SHP77 (cell line): ENCODE data around the gene LNX1.

ENCODE experiments used
- DNase-seq, 2 experiments: peaks; one replicate each; lab custom pipeline; 2025; lab: John Stamatoyannopoulos, UW

The LNX1 gene

GRCh38 chr4:53599632-53600031 is 8.3 kb upstream of the LNX1 start:
- no peak for DNase-seq

DNA sequence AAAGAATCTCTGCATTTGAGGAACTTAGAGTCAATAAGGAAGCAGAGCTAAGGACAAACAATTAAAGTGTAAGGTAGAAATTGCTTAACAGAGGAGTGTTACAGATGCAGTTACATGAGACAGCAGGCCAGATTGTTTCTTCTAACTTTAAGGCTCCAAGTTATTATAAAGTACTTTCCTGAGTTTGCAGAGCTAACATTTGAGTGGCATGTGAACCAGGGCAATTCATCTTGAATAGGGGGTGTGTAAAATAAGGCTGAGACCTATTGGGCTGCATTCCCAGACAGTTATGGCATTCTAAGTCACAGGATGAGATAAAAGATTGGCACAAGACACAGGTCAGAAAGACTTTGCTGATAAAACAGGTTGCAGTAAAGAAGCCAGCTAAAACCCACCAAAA is 7.6 kb upstream of the LNX1 start:
- DNase-seq, result no peak

DNA sequence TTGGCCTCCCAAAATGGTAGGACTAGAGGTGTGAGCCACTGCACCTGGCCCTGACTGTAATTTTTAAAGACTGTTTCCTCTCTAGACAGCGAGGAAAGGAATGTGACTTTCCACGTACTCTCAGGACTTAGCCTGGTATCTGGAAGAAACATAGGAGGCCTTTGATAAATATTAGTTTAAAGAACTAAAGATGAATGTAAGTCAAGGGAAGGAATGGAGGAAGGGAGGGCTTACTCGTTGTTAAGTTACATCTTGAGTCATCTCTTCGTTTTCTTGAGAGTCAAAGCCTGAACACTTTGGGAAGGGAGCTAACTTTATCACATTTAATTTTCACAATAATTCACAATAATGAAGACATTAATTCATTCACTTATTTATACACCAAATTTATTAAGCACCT is 7.2 kb upstream of the LNX1 start:
- DNase-seq, result no peak

DNA sequence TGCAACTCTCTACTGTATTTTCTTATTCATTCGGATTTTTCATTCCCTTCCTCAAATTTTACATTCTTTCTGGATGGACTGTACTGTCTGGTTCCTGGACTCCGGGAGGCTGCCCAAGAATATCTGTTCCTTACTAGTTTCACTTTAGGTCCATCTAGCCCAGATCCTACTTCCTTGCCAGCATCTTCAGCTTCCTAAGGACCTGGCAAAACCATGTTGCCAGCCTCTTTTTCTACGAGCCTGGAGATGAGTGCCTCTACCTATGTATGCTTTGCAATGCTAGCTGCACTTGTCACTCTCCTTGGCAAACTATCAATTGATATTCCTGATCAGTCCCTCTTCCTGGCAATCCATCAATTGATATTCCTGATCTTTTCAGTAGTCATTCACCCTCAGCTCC is 5.6 kb upstream of the LNX1 start:
- DNase-seq, result no peak

DNA sequence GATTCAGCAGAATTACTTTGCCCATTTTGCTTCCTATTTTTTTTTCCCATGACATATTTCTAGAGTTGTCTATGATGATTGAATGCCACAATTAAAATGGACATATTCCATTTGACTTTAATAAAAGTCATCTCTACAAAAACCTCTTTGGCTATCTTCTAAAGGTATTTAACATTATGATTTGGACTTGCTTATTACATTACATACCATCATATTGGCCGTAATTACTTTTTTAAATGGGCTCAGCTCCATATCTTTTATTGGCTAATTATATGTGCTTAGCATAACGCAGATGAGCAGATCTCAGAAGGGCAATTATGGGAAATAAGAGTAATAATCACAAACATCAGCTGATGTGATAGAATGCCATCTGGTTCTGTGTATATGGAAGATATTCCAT is 4.5 kb upstream of the LNX1 start:
- DNase-seq, result no peak

GRCh38 chr4:53595204-53595603 is 3.9 kb upstream of the LNX1 start:
- no peak for DNase-seq

DNA sequence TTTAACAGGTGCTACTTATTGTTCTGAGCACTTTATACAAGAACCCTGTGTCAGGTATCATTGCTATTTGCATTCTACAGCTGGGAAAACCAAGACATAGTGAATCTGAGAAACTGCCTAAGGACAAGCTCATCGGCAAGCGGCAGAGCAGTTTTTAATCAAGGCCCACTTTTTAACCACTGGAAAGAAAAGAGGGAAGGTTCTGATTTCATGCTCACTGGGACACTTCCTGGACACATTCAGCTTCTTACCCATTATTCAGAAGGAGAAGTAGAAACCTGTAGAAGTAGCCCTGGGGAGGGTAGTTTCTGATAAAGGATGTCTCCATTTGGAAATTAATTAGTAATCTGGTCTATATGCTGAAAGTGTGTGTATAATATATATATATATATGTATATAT is 2.5 kb upstream of the LNX1 start:
- no peak for DNase-seq

- no peak for DNase-seq
Observed at GRCh38 chr4:53592686-53593501, 1.6 kb upstream of the LNX1 start.

- DNase-seq, result no peak
Observed at GRCh38 chr4:53592122-53592521, 836 bp upstream of the LNX1 start.

- DNase-seq, result no peak
Observed at GRCh38 chr4:53590187-53590586, 1.1 kb downstream of the LNX1 start.

DNA sequence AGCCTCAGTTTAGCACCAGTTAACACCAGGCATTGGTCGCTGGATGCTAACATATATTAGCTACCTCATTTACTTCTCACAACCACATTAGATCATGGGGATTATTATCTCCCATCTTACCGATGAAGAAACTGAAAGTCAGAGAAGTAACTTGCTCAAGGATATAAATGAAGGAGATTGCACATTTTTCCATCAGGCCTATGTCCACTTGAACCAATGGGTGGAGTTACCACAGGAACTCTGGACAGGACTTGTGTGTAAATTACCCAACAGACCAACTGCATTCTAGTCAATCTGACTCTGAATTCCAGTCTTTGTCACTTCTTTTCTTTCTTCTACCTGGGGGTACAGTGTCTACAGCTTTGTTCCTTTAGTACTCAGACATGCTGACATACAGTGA is 1.8 kb downstream of the LNX1 start:
- DNase-seq, result no peak

DNA sequence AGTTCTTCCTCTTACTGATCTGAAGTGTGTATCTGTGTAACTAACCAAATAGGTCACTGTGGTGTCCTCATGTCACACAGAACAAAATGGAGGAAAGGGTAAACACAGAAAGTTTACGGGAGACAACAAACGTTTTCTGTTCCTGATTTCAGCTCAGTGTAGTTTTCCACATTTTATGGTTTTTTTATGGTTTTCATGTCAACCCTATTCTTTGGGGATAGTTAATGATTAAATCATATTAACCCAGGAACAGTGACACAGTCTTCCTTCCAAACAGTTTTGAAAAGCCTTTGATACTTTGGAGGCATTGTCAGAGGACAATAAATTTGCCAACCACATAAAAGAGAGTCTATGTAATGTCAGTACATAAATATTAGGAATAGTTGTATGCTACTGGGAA is 4.2 kb downstream of the LNX1 start:
- DNase-seq, result no peak

DNA sequence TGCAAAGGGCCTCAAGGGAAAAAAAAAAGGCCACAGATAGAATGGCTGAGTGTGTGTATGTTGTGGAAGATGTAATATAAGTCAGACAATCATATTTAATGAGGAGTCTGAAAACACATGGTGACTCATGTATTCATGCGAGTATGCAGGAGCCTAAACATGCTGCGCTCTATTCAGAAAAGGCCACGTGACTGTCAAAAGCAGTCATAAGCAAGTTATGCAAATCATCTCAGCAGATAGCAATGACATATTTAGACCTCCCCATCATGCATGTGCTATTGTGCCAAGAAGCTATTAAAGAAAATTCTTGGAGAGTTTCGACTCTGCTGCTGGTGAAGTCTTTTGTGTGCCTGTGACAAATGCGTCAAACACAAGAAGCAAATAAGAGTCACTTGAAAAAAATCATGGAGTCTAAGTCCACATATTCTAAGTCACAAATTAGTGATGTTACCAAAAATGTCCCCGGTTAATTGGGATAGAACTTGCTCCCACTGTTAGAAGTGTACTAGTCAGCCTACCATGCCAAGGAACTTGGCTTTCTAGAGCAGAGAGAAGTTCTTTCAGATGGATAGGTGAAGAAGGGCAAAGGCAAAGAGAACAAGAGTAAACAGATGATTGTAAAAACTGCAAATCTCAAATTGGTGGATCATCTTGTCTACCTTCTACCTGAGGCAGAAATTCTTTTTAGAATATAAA is 5.0 kb downstream of the LNX1 start:
- no peak for DNase-seq

DNA sequence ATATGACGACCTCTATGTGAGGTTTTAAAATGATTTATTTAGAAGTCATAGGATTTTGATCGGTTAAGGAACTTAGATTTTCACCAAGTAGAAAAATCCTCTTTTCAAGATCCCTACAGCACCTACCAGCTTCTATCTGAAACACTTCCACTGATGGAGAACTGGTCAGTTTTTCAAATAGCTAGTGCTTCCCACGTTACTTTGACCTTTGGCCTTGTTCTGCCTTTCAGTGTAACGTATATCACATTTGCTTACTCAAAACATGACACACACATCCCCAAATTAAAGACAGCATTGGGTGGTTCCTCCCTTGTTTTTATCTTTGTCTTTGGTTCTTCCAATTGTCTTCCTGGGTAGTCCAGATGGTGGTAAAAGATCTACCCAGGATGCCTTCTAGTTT is 6.6 kb downstream of the LNX1 start:
- no peak for DNase-seq

DNA sequence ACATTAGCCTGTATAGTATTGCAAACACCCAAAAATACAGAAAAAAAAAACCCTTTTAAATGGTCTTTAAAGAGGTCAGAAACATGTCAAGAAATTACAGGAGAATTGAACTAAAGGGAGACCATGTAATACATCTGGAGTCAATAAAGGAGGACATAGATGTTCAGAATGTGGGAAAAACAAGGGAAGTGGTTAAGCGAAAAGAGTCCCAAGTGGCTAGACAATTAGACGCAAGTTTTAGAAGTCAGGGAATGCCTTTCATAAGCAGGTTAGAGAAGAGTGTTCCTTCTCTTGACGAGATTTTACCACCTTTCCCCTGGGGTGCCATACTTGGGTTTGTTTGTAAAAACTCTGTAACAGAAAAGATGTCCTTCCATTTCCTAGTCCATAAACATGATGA is 7.8 kb downstream of the LNX1 start:
- no peak for DNase-seq

GRCh38 chr4:53582194-53582593 is 9.1 kb downstream of the LNX1 start:
- DNase-seq, result no peak

GRCh38 chr4:53580274-53580673 is 11.0 kb downstream of the LNX1 start:
- no peak for DNase-seq

GRCh38 chr4:53579826-53580225 is 11.5 kb downstream of the LNX1 start:
- DNase-seq, result no peak

- no peak for DNase-seq
Observed at GRCh38 chr4:53576676-53577372, 14.5 kb downstream of the LNX1 start.

DNA sequence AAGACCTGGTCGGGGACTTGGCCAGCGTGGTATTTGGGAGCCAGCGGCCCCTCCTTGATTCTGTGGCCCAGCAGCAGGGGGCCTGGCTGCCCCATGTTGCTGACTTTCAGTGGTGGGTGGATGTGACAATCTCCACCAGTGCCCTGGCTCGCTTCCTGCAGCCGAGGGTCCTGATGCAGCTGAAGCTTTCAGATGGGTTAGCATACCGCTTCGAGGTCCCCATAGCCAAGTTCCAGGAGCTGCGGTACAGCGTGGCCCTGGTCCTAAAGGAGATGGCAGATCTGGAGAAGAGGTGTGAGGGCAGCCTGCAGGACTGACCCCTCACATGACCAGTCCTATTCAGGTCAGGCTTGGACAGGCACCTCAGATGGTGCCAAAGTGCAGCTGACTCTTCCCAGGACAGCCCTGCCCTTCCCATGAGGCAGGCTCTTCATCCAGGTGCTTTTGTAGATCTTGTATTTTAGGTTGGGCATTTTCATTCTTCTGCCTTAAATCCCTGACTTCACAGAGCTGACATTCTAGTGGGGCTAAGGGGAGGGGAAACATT is 15.1 kb downstream of the LNX1 start:
- no peak for DNase-seq

- DNase-seq, result no peak
Observed at GRCh38 chr4:53575552-53575951, 15.7 kb downstream of the LNX1 start.

DNA sequence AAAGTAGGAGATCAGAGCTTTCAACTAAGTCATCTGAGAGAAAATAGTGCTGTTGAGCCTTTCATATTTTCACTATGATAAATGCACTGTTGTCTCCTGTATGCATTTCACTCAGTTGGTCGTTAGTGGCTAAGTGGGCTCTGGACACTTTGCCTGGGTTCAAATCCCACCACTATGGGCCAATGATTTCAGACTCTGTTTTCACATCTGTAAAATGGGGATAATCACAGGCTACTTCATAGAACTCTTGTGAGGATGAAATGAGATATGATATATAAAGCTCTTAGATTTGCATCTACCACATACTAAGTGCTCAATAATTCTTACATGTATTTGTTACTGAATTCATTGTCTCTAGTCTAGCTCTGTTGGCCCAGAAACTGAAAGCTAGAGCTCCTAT is 16.8 kb downstream of the LNX1 start:
- no peak for DNase-seq

DNA sequence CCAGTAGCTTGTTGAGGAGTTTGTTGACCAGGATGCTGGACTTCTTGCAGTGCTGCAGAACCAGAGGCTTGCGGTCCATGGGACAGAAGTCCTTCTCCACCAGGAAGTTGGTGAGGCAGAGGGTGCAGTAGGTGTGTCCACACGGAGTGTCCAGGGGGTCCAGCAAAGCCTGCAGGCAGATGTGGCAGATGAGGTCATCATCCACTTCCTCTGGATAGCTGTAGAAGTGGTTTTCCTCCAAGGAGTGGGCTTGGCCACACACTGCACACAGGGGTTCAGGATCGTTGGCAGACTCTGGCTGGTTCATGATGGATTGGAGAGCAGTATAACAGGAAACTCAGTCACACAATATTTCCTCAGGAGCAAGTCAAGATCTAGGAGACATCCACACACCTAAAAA is 17.6 kb downstream of the LNX1 start:
- DNase-seq, result no peak
